SJCRH30 (cell line): ENCODE results near the gene DDX55. TPM values are rescaled to one million over a fixed set of nuclear protein-coding genes. Genes with fewer than 3 reads are reported as not detected.

Source experiments
- DNase-seq, 2 experiments: peaks; one replicate each; pipeline ENCODE4 v3.0.0-alpha.2; 2015 to 2020
- H3K27ac ChIP-seq: fragments of 250-450 bp; sonication (Bioruptor Pico); 2 replicates; pipeline ENCODE4 v1.5.1; 2020; ENCODE audit warnings: mild to moderate bottlenecking, moderate library complexity
- H3K27me3 ChIP-seq: fragments of 250-450 bp; sonication (Bioruptor Pico); 2 replicates; pipeline ENCODE4 v1.5.1; 2020; ENCODE audit warnings: mild to moderate bottlenecking, moderate library complexity
- H3K36me3 ChIP-seq: fragments of 250-450 bp; sonication (Bioruptor Pico); 2 replicates; pipeline ENCODE4 v1.5.1; 2020; ENCODE audit warnings: mild to moderate bottlenecking, moderate library complexity
- H3K4me1 ChIP-seq: fragments of 250-450 bp; sonication (Bioruptor Pico); 2 replicates; pipeline ENCODE4 v1.5.1; 2020; ENCODE audit warnings: mild to moderate bottlenecking, moderate library complexity
- H3K4me3 ChIP-seq: fragments of 250-450 bp; sonication (Bioruptor Pico); 2 replicates; pipeline ENCODE4 v1.5.1; 2020; ENCODE audit warnings: mild to moderate bottlenecking, moderate library complexity
- H3K9me3 ChIP-seq: fragments of 250-450 bp; sonication (Bioruptor Pico); replicated peaks from 2 replicates; pipeline ENCODE4 v1.5.1; 2020; ENCODE audit warnings: mild to moderate bottlenecking, moderate library complexity
- total RNA-seq: library from RNA; depleted of rRNA; stranded (reverse); fragments of >200 nt; shearing (Covaris generic); gene quantifications from 2 replicates; pipeline ENCODE4 v1.2.3, GENCODE V29; 2014; rRNA removed

DDX55 gene
- total RNA-seq, 1 experiment from 2014 or later: 40.9 TPM

- peak overlapping the region; percentile 81 for H3K4me3 ChIP-seq
- peak overlapping the region; percentile 73 for H3K27ac ChIP-seq
- peaks cover 10% of the 10 kb centered on the region for H3K36me3 ChIP-seq
- DNase-seq: peak; percentile 12 to 19
- H3K4me1 ChIP-seq: no peaks in the 10 kb centered on the region
- no peaks in the 10 kb centered on the region for H3K9me3 ChIP-seq
- no peaks in the 10 kb centered on the region for H3K27me3 ChIP-seq
Measured at GRCh38 chr12:123634142-123634561, 32.3 kb downstream of the DDX55 start.

GRCh38 chr12:123643911-123644310 is 42.0 kb downstream of the DDX55 start:
- H3K9me3 ChIP-seq: no peaks in the 10 kb centered on the region
- DNase-seq: no peak
- peaks cover 9% of the 10 kb centered on the region for H3K36me3 ChIP-seq
- H3K27me3 ChIP-seq: no peaks in the 10 kb centered on the region
- H3K4me3 ChIP-seq: no peak overlapping the region
- H3K27ac ChIP-seq: no peak overlapping the region
- no peaks in the 10 kb centered on the region for H3K4me1 ChIP-seq

GRCh38 chr12:123645380-123645779 is 43.5 kb downstream of the DDX55 start:
- Histone ChIP-seq H3K4me3 (no peak overlapping the region), H3K27me3 (no peaks in the 10 kb centered on the region), H3K4me1 (no peaks in the 10 kb centered on the region), H3K36me3 (peaks cover 16% of the 10 kb centered on the region), H3K9me3 (no peaks in the 10 kb centered on the region), H3K27ac (no peak overlapping the region)
- no peak for DNase-seq

GRCh38 chr12:123645878-123646277 is 44.0 kb downstream of the DDX55 start:
- Histone ChIP-seq H3K4me1 (no peaks in the 10 kb centered on the region), H3K9me3 (no peaks in the 10 kb centered on the region), H3K27ac (no peak overlapping the region), H3K4me3 (no peak overlapping the region), H3K27me3 (no peaks in the 10 kb centered on the region), H3K36me3 (peaks cover 16% of the 10 kb centered on the region)
- no peak for DNase-seq

GRCh38 chr12:123648401-123648800 is 46.5 kb downstream of the DDX55 start:
- Histone ChIP-seq H3K9me3 (no peaks in the 10 kb centered on the region), H3K27me3 (no peaks in the 10 kb centered on the region), H3K4me1 (no peaks in the 10 kb centered on the region), H3K4me3 (no peak overlapping the region), H3K36me3 (peaks cover 20% of the 10 kb centered on the region), H3K27ac (no peak overlapping the region)
- no peak for DNase-seq

GRCh38 chr12:123654129-123654701 is 52.3 kb downstream of the DDX55 start:
- no peak overlapping the region for H3K4me3 ChIP-seq
- peaks cover 10% of the 10 kb centered on the region; the same call in 1 of the 2 replicates for H3K36me3 ChIP-seq
- H3K27ac ChIP-seq: no peak overlapping the region

GRCh38 chr12:123655420-123655819 is 53.5 kb downstream of the DDX55 start:
- Histone ChIP-seq H3K27ac (no peak overlapping the region), H3K4me1 (no peaks in the 10 kb centered on the region), H3K36me3 (peaks cover 6% of the 10 kb centered on the region; the same call in 1 of the 2 replicates), H3K27me3 (no peaks in the 10 kb centered on the region), H3K4me3 (no peak overlapping the region), H3K9me3 (no peaks in the 10 kb centered on the region)
- DNase-seq: no peak

More at GRCh38 chr12:123654129-123654701, 52.3 kb downstream of the DDX55 start:
- DNase-seq: no peak
- Histone ChIP-seq H3K9me3 (no peaks in the 10 kb centered on the region), H3K4me1 (no peaks in the 10 kb centered on the region), H3K27me3 (no peaks in the 10 kb centered on the region)

- no peak for DNase-seq
Measured at GRCh38 chr12:123656392-123656791, 54.5 kb downstream of the DDX55 start.

GRCh38 chr12:123657211-123657610 is 55.3 kb downstream of the DDX55 start:
- H3K4me3 ChIP-seq: no peak overlapping the region
- no peak for DNase-seq
- no peaks in the 10 kb centered on the region for H3K9me3 ChIP-seq
- H3K27me3 ChIP-seq: no peaks in the 10 kb centered on the region
- no peak overlapping the region for H3K27ac ChIP-seq
- H3K4me1 ChIP-seq: no peaks in the 10 kb centered on the region
- H3K36me3 ChIP-seq: peaks cover 6% of the 10 kb centered on the region; the same call in 1 of the 2 replicates

More at GRCh38 chr12:123656392-123656791, 54.5 kb downstream of the DDX55 start:
- Histone ChIP-seq H3K27ac (no peak overlapping the region), H3K27me3 (no peaks in the 10 kb centered on the region), H3K9me3 (no peaks in the 10 kb centered on the region), H3K4me3 (no peak overlapping the region), H3K36me3 (peaks cover 10% of the 10 kb centered on the region; the same call in 1 of the 2 replicates), H3K4me1 (no peaks in the 10 kb centered on the region)

- Histone ChIP-seq H3K27me3 (no peaks in the 10 kb centered on the region), H3K36me3 (peaks cover 6% of the 10 kb centered on the region; the same call in 1 of the 2 replicates), H3K4me1 (no peaks in the 10 kb centered on the region), H3K27ac (no peak overlapping the region), H3K4me3 (no peak overlapping the region), H3K9me3 (no peaks in the 10 kb centered on the region)
- DNase-seq: no peak
Measured at GRCh38 chr12:123659996-123660727, 58.3 kb downstream of the DDX55 start.

- no peak for DNase-seq
- no peaks in the 10 kb centered on the region for H3K9me3 ChIP-seq
- H3K27me3 ChIP-seq: no peaks in the 10 kb centered on the region
- H3K4me1 ChIP-seq: no peaks in the 10 kb centered on the region
- H3K36me3 ChIP-seq: no peaks in the 10 kb centered on the region; the same call in 1 of the 2 replicates
- no peak overlapping the region for H3K4me3 ChIP-seq
- H3K27ac ChIP-seq: no peak overlapping the region
Measured at GRCh38 chr12:123667771-123668170, 65.9 kb downstream of the DDX55 start.

Other genes with a start within 250 kb of the DDX55 start
- 38.4 and 40.8 TPM in 2 replicates for gene SBNO1, start 237.3 kb upstream of the DDX55 start, total RNA-seq
- gene KMT5A, start 218.0 kb upstream of the DDX55 start, total RNA-seq: 43.6 and 53.5 TPM in 2 replicates
- 1.8 and 2.2 TPM in 2 replicates for gene RILPL2, start 165.4 kb upstream of the DDX55 start, total RNA-seq
- gene SNRNP35, start 144.0 kb upstream of the DDX55 start, total RNA-seq: 14.9 and 18.7 TPM in 2 replicates
- 6.8 and 8.5 TPM in 2 replicates for gene RILPL1, start 68.4 kb upstream of the DDX55 start, total RNA-seq
- gene TMED2, start 17.5 kb upstream of the DDX55 start, total RNA-seq: 196 and 211 TPM in 2 replicates
- gene EIF2B1, start 31.6 kb downstream of the DDX55 start, total RNA-seq: 43.4 and 50.2 TPM in 2 replicates
- gene GTF2H3, start 31.7 kb downstream of the DDX55 start, total RNA-seq: 32.7 and 38.2 TPM in 2 replicates
- gene TCTN2, start 69.0 kb downstream of the DDX55 start, total RNA-seq: 9.4 and 10.0 TPM in 2 replicates
- gene ATP6V0A2, start 110.3 kb downstream of the DDX55 start, total RNA-seq: 26.6 and 35.3 TPM in 2 replicates
- 5.6 and 6.6 TPM in 2 replicates for gene DNAH10, start 160.2 kb downstream of the DDX55 start, total RNA-seq